Left cardiac atrium (tissue), 4 donors: ENCODE results near the gene BAK1. TPM values are rescaled to one million over a fixed set of nuclear protein-coding genes. Genes with fewer than 3 reads are reported as not detected.
A peak's percentile ranks its signal among the peaks of the same experiment; 100 is the strongest.
"Not testable (repeated sequence)": the region's sequence is repeated elsewhere in the genome, so short reads cannot be mapped to it uniquely, and the experiment has no call there.

ENCODE experiments used
- ATAC-seq, 2 donors: fragments of 200-7000 bp; cut with Tn5 transposase; one replicate each; pipeline ENCODE4 v1.9.1; 2020; ENCODE audit warnings: mild to moderate bottlenecking in 2 of 2, moderate library complexity in 2 of 2
- DNase-seq: peaks from one replicate; pipeline ENCODE4 v3.0.0-alpha.2; 2020
- intact Hi-C, 2 donors: fragments of 100-400 bp; cut with DNase I; formaldehyde crosslinking; loops; one replicate each; pipeline versions ENCODE4 v1.14.1 to v1.15.1; 2022 to 2023
- total RNA-seq, 2 donors: library from RNA; stranded (reverse); fragmentation: NEBNext Ultra II Directional; extraction: Animal tissue kit (Norgen Biotek cat#: 25700); gene quantifications; one replicate each; pipeline ENCODE4 v1.2.1, GENCODE V29; 2021
- donor health status: DM: no; HTN: yes; CAD: no.
- donor health status: DM: no; HTN: yes; CAD: no; lungs with severe emphysema.
- donor health status: DM: yes; HTN: yes; CAD: no.
- donor health status: Dilated cardiomyopathy.

BAK1 gene
- total RNA-seq, 2 donors from 2014 or later, result 17.6 to 21.6 TPM

DNA sequence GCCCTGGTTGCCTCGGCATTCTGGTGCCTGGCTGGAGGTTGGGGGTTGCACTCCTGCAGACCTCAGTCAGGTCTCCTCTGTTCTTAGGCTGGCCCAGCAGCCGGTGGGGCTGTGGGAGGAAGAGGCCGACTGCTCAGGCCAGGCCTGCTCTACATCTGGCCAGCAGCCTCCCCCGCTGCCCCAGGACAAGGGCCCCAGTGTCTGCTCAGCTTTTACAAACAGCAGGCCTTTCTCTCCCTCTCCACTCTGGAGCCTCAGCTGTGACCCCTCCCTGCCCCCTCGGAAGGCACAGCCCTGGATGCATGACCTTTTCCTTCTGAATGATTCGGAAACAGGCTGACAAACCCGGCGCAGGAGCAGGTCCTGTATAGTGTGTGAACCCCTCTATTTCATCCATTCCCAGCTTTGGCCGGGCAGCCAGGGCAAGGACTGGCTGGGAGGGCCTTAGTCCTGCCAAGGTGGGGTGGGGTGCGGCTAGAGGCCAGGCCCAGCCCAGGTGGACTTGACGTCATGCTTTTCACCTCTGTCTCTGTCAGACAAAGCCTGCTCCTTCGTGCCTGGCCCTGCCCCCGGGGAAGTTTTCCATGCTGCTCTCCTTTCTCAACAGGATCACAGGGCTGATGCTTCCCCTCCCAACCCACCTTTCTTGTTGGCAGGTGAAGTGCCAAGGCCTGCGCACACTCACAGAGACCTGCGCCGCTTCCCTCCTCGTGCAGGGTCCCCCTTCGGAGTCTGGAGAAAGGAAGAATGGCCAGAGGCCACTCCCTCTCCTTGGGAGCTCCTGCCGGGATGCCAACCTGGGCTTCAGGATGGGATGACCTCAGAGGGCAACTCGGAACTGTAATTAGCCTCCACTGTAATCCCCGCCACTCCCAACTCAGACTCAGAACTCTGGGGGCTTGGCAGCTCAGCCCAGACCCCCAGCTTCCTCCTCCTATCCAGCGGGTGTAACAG is 31.0 kb upstream of the BAK1 start:
- intact Hi-C loops, result no loop called here
- ATAC-seq, result peak in 1 of 2 donors; percentile 60
- no peak for DNase-seq

DNA sequence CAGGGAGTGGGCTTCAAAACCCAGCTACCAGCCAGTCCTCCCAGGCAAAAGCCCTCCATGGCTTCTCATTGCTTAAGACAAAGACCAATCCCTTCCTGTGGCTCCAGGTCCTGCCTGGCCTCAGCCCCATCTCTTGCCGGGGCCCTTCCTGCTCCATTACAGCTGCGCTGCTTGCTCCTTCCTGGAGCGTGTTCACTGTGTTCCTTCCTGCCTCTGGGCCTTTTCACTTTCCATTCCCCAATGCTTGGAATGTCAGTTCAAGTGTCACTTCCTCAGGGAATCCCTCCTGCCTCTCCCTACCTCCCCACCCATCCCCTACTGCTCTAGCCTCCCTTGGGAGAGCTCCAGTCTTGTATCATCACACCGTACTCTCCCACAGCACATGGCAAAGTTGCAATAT is 30.0 kb upstream of the BAK1 start:
- no peak for DNase-seq
- intact Hi-C loops, result no loop called here

DNA sequence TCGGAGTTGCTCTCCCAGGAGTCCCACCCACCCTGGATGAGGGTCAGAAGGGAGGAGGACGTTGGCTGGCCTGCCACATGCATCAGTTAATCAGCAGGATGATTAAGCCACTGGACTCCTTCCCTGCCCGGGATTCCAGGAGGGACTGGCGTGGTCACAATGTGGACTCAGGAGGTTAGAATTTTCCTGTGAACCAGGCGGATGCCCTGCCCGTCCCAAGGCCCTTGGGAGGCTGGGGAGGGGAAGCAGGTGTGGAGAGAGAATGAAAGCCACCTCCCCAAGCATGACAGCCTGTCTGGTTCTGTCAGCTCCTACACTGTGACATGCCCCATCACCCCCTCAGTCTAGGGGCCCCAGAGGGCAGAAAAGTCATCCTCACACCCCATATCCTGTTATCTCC is 29.5 kb upstream of the BAK1 start:
- intact Hi-C loops, result no loop called here

More for the DNA sequence above, 30.0 kb upstream of the BAK1 start:
- ATAC-seq, result peak in 1 of 2 donors; percentile 51

DNA sequence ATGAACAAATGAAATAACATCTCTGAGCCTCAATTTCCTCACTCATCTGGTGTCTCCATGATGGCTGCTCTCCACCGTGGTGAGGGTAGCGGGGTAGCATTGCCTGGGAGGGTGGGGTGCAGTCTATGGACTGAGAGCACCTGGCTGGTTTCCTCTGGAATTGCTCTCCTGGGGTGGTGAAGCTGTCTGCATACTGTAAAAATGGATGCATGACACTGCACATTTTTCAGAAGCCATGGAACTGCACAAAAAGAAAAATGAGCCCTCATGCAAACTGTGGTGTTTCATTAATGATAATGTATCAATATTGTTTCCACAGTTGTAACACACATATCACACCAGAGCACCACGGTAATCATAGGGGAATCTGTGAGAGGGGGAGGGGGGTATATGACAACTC is 28.9 kb upstream of the BAK1 start:
- DNase-seq (no peak), ATAC-seq (peak in 1 of 2 donors; percentile 6)
- intact Hi-C loops, result no loop called here

More for the DNA sequence above, 29.5 kb upstream of the BAK1 start:
- ATAC-seq (peak; percentile 65 to 84), DNase-seq (peak; percentile 84)

DNA sequence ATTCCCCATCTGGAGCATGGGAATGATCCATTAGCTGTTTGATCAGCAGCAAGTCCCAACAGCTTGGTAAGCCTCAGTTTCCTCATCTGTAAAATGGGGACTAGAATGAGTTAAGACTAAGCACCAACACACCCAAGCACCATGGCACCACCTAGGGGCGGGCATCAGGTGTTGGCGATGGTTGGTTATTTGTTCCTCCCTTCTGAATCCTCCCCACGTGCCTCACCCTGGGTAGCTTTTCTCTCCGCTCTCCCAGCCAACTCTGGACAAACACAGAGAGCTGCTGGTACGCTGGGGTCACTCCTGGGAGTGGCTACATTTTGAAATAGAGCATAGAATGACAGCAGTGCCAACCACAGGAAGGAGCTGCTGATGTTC is 27.7 kb upstream of the BAK1 start:
- DNase-seq, result no peak
- intact Hi-C loops, result no loop called here
- no peak for ATAC-seq

DNA sequence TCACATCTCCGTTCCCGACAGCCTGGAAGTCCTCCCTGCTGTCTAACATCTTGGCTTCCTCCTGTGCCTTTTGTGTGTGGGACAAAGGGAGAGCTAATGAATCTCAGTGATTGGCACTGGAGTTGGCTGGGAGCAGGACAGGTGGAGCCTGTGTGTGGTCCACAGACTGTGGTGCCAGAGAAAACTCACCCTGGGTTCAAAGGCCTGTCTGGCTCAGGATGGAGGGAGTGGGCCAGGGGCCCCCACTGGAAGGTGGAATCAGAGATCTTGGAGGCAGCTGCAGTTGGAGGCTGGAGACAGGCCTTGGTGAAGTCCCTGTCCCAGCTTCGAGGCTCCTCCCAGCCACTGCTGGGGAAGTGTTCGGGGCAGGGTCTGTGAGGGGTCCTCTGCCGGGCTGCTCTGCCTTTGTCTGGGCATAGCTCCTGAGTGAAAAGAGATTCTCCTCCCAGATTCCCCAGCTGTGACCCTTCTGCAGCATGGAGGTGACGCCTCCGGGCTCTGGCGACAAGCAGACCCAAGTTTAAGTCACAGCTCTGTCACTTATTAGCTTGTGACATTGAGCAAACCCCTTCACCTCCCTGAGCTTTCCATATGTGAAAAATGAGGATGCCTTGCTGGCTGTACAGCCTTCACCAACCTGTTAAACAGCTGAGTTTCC is 27.2 kb upstream of the BAK1 start:
- intact Hi-C loops, result no loop called here
- DNase-seq (no peak), ATAC-seq (no peak)

DNA sequence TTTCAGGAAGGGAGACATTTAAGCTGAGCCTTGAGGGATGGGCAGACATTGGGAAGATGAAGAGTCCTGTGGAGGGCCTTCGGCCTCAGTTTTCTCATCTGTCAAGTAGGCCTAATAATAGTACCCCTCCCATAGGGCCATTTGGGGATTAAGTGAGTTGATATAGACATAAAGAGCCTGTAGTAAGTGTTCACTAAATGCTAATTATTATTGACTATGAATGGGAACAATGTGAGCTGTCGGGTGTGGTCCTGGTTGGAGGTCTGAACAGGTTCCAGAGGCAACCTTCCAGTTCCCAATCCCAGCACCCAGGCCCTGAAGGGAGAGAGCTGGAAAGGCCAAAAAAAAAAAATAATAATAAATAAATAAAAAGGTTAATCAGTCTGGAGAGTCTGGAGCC is 26.6 kb upstream of the BAK1 start:
- ATAC-seq, result no peak
- DNase-seq, result no peak
- intact Hi-C loops, result no loop called here

DNA sequence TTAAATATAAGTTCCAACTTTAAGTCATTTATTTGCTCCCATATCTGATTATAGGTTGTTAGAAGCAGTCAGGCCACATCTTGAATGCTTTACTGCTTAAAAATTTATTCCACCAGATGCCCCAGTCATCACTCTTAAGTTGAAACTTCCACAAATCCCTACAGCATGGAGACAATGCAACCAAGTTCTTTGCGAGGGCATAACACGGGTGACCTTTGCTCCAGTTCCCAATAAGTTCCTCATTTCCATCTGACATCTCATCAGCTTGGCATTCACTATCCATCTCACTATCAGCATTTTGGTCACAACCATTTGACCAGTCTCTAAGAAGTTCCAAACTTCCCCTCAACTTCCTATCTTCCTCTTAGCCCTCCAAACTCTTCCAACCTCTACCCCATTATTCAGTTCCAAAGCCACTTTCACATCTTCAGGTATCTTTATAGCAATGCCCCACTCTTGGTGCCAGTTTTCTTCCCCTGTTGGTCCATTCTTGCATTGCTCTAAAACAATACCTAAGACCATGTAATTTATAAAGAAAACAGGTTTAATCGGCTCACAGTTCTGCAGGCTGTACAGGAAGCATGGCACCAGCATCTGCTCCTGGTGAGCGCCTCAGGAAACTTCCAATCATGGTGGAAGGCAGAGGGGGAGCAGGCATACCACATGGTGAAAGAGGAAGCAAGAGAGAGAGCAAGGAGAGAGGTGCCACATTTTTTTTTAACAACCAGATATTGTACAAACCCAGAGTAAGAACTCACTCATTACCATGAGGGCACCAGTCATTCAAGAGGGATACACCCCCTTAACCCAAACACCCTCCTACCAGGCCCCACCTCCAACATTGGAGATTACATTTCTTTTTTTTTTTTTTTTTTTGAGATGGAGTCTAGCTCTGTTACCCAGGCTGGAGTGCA is 25.1 kb upstream of the BAK1 start:
- ATAC-seq (no peak), DNase-seq (no peak)
- intact Hi-C loops, result no loop called here

DNA sequence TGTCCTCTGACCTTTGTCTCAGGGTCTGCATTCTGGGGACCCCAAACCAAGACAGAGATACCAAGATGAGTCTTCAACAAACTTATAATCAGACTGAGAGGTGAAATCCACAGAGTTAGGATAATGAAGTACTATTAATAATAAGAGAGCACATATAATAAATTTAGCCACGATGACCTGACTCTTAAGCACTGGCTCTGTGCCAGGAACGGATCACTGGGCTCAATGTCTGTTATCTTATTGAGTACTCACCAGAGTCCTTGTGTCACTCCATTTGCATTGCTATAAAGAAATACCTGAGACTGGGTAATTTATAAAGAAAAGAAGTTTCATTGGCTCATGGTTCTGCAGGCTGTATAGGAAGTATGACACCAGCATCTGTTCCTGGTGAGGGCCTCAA is 22.1 kb upstream of the BAK1 start:
- ATAC-seq (no peak), DNase-seq (peak; percentile 48)
- intact Hi-C loops, result no loop called here

DNA sequence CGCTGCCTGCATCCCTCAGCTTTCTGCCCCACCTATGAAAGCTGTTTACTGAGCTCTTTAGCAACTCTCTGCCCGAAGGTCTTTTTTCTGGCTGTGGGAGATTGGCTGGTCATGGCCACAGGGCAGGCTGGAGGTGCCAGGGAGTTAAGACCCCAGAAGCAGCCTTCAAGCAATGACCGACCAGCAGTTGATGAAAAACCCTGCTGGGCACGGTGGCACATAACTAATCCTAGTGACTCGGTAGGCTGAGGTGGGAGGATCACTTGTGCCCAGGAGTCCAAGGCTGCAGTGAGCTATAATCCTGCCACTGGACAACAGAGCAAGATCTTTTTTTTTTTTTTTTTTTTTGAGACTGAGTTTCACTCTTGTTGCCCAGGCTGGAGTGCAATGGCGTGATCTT is 20.7 kb upstream of the BAK1 start:
- intact Hi-C loops, result no loop called here
- ATAC-seq (no peak), DNase-seq (no peak)

DNA sequence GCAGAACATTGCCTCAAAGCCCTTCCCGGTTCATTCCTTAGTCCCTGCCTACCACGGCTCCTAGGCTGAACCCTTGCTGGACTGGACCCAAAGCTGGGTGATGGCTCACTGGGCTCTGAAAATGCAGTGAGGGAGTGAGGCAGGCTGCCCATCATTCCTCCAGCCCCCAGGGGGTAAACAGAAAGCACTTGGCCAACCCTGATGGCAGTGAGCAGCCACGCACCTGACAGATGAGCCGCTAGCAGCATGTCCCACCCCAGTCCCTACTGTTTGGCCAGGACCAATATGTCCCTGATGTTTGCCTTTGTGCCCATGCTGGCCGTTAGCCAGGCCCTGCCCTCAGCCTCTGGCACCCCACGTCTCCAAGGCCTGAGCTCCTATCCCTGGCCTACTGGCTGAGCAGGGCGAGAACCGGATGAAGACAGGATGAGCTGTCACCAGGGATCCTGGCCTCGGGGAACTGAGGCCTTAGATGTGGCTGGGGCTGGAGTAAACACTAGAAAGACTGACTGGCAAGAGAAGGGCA is 19.4 kb upstream of the BAK1 start:
- ATAC-seq (peak in 1 of 2 donors; percentile 36), DNase-seq (no peak)
- intact Hi-C loops, result no loop called here

DNA sequence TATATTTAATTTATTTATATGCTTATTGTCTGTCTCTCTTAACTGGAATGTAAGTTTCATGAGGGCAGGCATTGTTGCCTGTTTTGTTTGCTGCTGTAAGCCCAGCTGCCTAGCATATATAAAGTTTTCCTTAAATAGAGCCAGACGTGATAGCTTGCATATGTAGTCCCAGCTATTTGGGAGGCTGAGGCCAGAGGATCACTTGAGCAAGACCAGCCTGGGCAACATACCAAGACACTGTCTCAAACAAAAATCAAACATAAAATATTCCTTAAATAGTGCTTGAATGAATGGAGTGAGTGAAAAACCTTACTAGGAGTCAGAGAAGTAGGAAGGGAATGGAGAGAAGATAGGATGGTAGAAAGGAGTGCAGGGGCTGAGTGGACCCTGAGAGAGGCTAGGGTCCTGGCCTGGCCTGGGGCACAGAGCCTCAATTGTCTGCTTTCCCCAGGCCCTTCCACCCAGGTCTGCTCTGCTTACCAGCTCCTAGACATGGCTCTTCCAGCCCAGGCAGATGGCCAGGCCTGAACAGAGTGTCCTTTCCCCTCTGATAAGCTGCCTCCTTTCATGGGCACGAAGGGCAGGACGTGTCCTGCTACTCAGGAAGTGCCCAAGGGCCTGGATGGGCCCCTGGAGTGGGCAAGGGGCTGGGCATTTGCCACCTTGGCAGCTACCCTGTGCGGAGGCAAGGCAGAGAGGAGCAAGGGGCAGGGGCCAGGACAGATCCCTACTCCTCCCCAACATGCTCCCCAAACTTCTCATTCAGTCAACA is 17.7 kb upstream of the BAK1 start:
- ATAC-seq (peak; percentile 87 to 93), DNase-seq (peak; percentile 58)
- intact Hi-C loops, result no loop called here

DNA sequence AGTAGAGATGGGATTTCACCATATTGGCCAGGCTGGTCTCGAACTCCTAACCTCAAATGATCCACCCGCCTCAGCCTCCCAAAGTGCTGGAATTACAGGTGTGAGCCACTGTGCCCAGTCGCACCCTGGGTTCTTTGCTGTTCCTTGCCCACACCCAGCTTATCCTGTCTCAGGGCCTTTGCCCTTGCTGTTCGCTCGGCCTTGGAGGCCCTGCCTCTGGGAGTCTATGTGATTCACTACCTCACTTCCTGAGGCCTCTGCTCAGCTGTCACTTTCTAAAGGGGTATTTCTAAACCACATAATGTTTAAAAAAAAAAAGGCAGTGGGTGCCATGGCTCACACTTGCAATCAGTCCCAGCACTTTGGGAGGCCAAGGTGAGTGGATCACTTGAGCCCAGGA is 16.8 kb upstream of the BAK1 start:
- intact Hi-C loops, DNase-seq, ATAC-seq: not testable (repeated sequence)

DNA sequence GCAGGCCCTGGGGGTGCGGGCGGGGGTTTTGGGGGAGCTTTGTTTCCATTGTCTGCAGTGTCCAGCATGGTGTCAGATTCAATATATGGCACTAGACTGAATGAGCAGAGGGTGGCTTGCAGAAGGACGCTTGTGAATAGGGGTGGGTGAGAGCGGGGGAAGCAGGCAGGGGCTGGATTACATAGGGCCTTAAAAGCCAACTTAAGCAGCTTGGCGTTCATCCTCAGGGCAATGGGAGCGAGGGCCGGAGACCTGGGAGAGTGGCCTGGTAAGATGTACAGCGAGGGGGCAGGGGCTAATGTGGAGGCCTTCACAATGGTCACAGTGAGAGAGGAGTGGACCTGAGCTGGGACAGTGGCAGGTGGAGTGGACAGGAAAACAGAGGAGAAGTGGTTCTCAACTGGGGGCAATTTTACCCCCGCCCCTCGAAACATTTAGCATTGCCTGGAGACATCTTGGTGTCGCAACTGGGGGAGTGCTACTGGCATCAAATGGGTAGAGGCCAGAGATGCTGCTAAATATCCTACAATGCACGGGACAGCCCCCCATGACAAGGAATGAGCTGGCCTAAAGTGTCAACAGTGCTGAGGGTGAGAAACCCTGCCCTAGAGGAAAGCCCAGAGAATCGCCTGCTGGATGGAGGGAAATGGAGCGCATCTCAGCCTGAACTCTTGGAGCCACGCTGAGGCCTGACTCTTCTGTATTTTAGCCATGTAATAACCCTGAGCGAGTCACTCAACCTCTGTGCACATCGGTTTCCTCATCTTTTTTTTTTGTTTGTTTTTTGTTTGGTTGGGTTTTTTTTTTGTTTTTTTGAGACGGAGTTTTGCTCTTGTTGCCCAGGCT is 15.1 kb upstream of the BAK1 start:
- intact Hi-C loops, result no loop called here
- no peak for ATAC-seq
- no peak for DNase-seq

DNA sequence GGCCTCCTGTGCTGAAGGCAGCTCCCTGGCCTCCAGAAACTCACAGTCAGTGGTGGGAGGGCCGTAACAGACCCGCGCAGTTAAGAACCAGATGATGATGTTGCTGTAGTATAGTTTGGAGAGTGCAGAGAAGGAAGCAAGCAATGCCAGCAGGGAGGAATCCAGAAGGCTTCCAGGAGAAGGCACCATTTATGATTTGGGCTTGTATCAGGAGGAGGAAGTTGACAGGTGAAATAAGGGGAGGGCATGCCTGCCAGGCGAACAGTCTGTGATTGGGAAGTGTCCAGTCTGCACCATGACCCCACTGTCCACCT is 13.3 kb upstream of the BAK1 start:
- intact Hi-C loops, result no loop called here
- DNase-seq (no peak), ATAC-seq (no peak)

DNA sequence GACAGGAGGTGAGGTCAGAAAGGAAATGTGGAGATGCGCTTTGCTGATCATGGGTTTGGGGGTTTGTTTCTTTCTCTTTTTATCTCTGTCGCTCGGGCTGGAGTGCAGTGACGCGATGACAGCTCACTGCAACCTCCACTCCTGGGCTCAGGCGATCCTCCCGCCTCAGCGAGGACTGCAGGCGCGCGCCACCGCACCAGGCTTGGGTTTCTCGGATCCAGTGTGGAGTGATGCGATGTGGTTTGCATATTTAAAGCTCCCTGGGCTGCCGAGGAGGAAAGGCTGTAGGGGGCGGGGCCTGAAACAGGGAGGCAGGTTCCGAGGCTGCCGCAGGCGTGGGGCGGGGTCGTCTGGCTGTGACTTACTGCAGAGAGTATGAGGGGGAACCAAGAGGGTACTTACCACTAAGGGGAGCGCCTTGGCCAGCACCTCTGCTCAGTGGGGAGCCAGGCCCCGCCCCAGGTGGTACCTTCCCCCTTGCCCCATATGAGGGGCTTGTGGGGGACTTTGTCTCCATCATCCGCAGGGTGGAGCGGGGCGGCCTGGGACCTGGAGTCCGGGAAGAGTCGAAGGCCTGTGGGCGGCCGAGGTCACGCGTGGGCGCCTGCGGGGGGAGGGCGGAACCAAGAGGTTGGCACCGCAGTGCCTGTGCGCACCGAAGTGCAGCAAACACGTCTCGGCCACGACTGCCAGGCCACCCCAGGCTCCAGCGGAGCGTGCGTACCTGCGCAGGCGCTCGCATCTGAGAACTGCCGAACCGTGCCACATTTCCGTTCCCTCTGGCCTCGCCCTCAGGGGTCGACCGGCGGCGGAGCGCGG is 12.7 kb upstream of the BAK1 start:
- ATAC-seq, result no peak
- no peak for DNase-seq
- intact Hi-C loops, result no loop called here

DNA sequence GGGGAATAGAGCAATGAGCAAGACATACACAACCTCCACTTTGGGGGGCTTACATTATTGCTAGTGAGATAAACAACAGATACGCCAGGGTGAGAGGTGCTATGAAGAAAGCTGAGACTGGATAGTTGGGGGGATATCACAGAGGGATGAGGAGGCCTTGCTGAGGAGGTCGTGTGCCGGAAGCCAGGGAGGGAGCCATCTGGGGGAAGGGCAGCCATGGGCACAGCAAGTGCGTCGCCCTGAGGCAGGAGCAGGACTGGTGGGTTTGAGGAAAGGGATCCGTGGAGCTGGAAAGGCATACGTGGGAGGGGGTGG is 12.2 kb upstream of the BAK1 start:
- ATAC-seq (no peak), DNase-seq (no peak)
- intact Hi-C loops, result no loop called here
